A549 treated with Hydrocortisone at 1 μM for 4 hours (cell line): ENCODE results near the gene ANAPC7. TPM values are rescaled to one million over a fixed set of nuclear protein-coding genes. Genes with fewer than 3 reads are reported as not detected.

ENCODE experiments used
- total RNA-seq: library from RNA; stranded (reverse); fragments of 200-300 nt; extraction: Qiagen RNA extraction; gene quantifications from 5 replicates; pipeline ENCODE4 v1.2.3, GENCODE V29; 2022

Gene ANAPC7
- 50.7 to 55.7 TPM (median 52.6 TPM) in 5 replicates for total RNA-seq

GRCh38 chr12:110403146-110403975, at the start of gene ANAPC7:
Gene ANAPC7, minus strand, starts transcription at chr12:110403708. Its CDS starts 81 bp downstream, at chr12:110403627.

DNA sequence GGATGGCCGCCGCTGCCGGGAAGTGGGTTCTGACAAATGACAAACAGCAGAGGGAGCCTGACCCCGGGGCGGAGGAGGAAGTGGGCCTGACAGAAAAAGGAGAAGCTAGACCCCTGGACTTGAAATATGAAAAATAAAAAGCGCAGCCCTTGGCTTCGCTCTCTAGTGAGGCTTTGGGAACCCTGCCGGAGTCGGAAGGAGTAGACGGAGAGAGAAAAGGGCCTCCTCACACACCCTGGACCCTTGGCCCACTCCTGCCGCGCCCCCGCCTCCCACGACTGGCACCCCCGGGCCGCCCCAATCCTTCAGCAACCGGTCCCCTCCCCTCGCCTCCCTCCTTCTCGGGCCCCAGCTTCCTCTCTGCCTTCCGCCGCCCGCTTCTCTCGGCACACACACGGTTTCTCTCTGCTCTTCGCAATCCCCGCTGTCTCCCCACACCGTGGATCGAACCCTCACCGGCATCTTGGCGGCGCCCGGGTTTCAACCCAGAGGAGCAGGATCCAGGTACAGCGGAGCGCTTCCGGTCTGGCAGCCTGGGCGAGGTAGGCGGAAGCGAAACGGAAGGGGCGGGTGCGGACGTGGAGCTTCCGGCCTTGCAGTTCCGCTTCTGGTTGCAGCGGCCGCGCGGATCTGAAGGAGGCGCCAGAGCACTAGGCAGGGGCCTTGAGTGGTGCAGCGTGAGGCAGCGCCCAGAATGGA, 46.4 kb upstream of the ANAPC7 start, which contains the start of gene ARPC3:
Gene ARPC3, minus strand, starts transcription at position 539 of the 699 bp plus-strand sequence. Its CDS starts 77 bp downstream, at position 462.

Other genes with a start within 250 kb of the ANAPC7 start
- 233 to 328 TPM (median 280 TPM) in 5 replicates for gene ATP2A2, start 122.5 kb downstream of the ANAPC7 start, total RNA-seq
- gene ARPC3, start 46.6 kb upstream of the ANAPC7 start, total RNA-seq, result 451 to 688 TPM (median 470 TPM) in 5 replicates
- 32.4 to 35.2 TPM (median 33.0 TPM) in 5 replicates for gene GPN3, start 64.5 kb upstream of the ANAPC7 start, total RNA-seq
- gene FAM216A, start 65.1 kb upstream of the ANAPC7 start, total RNA-seq, result 18.3 to 21.0 TPM (median 19.9 TPM) in 5 replicates
- gene VPS29, start 98.4 kb upstream of the ANAPC7 start, total RNA-seq, result 140 to 163 TPM (median 152 TPM) in 5 replicates
- 0.14 to 0.60 TPM (median 0.46 TPM) in 5 replicates for gene RAD9B, start 98.6 kb upstream of the ANAPC7 start, total RNA-seq
- gene PPTC7, start 179.6 kb upstream of the ANAPC7 start, total RNA-seq, result 23.4 to 31.5 TPM (median 28.5 TPM) in 5 replicates
- 25.0 to 33.2 TPM (median 32.5 TPM) in 5 replicates for gene TCTN1, start 210.4 kb upstream of the ANAPC7 start, total RNA-seq